Astrocyte of the spinal cord (primary cell): ENCODE measurements around the gene MED20.
A peak's percentile ranks its signal among the peaks of the same experiment; 100 is the strongest.
"Not testable (repeated sequence)": the region's sequence is repeated elsewhere in the genome, so short reads cannot be mapped to it uniquely, and the experiment has no call there.

Source experiments
- DNase-seq: peaks from one replicate; pipeline ENCODE4 v3.0.0; 2011; ENCODE audit warnings: low read depth, low spot score
- H3K4me3 ChIP-seq: 2 replicates; pipeline ENCODE4 v1.5.1; 2011; ENCODE audit warnings: low read depth, mild to moderate bottlenecking, low read length, moderate library complexity
- in situ Hi-C: cut with HindIII; loops from 2 replicates; pipeline ENCODE4 v1.10.0; 2017; ENCODE audit warnings: low sequenced_read_pairs
- TF ChIP-seq, protein P1 (sequence below): IDR thresholded peaks from 2 replicates; pipeline ENCODE4 v1.5.1; 2012; ENCODE audit warnings: low read depth, mild to moderate bottlenecking, low read length, inconsistent platforms

The MED20 gene

DNA sequence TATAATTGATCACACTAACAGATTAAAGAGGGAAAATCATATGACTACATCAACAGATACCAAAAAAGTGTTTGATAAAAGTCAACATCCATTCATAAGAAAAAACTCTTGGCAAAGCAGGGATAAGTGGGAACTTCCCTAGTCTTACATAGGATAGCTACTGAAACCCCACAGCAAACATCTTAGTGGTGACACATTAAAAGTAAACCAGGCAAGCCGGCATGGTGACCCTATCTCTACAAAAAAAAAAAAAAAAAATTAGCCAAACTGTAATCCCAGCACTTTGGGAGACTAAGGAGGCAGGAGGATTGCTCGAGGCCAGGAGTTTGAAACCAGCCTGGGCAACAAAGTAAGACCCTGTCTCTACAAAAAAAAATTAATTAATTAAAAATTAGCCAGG lies 34.5 kb upstream of the MED20 start:
- no peak for DNase-seq
- TF ChIP-seq, protein P1, sequence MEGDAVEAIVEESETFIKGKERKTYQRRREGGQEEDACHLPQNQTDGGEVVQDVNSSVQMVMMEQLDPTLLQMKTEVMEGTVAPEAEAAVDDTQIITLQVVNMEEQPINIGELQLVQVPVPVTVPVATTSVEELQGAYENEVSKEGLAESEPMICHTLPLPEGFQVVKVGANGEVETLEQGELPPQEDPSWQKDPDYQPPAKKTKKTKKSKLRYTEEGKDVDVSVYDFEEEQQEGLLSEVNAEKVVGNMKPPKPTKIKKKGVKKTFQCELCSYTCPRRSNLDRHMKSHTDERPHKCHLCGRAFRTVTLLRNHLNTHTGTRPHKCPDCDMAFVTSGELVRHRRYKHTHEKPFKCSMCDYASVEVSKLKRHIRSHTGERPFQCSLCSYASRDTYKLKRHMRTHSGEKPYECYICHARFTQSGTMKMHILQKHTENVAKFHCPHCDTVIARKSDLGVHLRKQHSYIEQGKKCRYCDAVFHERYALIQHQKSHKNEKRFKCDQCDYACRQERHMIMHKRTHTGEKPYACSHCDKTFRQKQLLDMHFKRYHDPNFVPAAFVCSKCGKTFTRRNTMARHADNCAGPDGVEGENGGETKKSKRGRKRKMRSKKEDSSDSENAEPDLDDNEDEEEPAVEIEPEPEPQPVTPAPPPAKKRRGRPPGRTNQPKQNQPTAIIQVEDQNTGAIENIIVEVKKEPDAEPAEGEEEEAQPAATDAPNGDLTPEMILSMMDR = no peak
- no peak overlapping the region for H3K4me3 ChIP-seq
- in situ Hi-C loops = no loop called here

DNA sequence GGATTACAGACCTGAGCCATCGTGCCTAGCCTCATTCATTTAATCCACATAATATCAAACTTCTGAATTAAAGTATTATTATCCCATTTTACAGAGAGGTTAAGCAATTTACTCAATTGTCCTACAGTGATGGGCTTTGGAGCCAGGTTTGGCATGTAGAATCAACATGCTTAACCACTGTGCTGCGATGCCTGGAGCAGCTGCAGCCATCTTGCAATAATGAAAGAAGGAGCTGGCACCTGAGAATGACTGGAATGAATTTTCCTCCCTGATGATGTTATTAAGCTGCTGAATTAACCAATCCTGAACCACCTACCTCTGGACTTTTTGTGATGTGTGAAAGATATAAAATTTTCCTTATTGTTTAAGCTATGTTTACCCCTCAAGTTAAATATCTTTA lies 33.7 kb upstream of the MED20 start:
- no peak for DNase-seq
- TF ChIP-seq, protein P1 = no peak
- in situ Hi-C loops = no loop called here
- H3K4me3 ChIP-seq = no peak overlapping the region

DNA sequence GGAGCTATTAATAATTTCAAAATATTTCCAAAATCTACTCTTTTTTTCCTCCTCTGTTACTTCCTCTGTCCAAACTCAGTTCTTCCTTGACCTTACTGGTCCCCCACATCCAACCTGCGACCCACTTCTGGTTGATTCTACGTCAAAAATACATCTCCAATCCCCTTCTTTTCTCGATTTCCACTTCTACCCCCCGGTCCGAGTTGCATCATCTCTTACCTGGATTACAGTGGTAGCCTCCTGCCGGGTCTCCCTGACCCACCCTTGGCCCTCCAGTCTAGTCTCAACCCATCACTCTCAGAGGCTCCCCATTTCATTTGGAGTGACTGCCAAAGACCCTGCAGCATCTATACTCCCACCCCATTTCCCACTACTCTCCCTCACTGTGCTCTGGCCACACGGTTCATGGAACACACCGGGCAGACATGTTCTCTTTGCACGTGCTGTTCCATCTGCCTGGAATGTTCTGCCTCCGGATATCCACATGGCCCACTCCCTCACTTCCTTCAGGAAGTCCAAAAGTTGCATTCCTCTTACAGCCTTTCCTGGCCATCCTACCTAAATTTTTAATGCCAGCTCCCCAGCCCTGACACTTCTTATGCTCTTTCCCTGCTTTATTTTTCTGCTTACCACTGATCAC lies 26.8 kb upstream of the MED20 start:
- no peak overlapping the region for H3K4me3 ChIP-seq
- in situ Hi-C loops = no loop called here
- TF ChIP-seq, protein P1 = no peak
- no peak for DNase-seq

DNA sequence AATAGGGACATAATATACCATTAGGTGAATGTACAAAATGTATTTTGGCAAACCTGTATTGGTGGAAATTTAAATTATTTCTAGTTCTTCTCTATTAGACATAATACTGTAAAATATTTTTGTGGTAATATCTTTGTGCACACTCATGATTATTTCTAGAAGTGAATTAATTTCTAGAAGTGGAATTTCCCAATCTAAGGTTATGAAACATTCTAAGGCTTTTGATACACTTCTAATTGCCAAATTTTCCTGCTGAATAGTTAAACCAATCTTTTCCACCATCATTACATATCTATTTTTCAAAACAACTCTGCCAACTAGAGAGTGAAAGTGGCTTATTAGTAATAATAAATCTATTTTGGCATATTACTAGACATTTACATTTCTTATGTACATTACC lies 22.5 kb upstream of the MED20 start:
- no peak overlapping the region for H3K4me3 ChIP-seq
- in situ Hi-C loops = no loop called here
- TF ChIP-seq, protein P1 = no peak
- DNase-seq = no peak

DNA sequence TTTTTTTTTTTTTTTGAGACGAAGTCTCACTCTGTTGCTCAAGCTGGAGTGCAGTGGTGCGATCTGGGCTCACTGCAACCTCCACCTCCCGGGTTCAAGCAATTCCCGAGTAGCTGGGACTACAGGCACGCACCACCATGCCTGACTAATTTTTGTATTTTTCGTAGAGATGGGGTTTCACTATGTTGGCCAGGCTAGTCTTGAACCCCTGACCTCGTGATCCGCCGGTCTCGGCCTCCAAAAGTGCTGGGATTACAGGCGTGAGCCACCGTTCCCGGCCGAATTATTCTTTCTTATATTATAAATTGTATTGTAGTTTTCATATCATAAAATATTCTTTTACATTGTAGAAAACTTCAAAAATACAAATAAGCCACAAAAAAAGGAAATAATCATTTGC lies 21.9 kb upstream of the MED20 start:
- in situ Hi-C loops, H3K4me3 ChIP-seq, DNase-seq: not testable (repeated sequence)

DNA sequence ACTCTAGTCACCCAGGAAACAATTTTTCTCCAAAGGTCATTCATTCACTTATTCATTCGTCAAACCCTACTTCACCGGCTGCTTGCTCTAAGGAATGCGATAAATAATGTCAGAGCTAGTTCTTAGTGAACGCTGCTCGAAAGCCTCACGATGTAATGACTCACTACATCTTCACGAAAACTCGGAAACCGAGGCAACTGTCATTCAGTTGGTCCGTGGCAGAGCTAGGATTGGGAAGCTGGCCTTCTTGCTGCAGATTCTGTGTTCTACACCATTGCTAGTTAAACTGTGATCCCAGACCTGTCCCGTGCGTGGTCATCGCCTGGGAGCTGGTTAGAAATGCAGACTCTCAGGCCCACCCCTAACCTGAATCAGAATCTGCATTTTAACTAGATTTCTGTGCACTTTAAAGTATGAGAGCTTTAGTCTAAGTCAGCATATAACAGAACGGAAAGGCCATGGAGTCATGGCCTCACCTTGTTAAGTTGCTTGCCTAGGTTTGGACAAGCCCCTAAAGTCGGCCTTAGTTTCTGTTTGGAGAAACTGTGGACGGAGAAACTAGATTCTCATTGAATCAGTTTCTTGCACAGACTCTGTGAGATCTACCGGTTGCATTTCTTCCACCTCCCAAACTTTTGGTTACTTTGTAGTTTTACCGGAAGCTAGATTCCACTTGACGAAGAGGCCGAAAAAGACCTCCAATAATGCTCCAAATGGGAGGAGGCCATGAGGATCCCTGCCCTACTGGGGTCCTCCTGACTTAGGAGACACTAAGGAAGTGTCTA lies 21.3 kb upstream of the MED20 start:
- no peak for DNase-seq
- peak overlapping the region; percentile 35 for H3K4me3 ChIP-seq
- TF ChIP-seq, protein P1 = no peak
- in situ Hi-C loops = no loop called here
